OCI-LY7 (cell line): ENCODE results near the gene ZNF148. TPM values are rescaled to one million over a fixed set of nuclear protein-coding genes. Genes with fewer than 3 reads are reported as not detected.

ENCODE experiments used
- BruUV-seq: library from RNA; stranded (reverse); fragments of 400-500 nt; replicated peaks from 2 replicates; lab custom pipeline; 2021; lab: Mats Ljungman, UMichigan
- CTCF ChIA-PET: fragments of 300-600 bp; sonication (Branson Sonifier 250); formaldehyde crosslinking; loops from one replicate; lab custom pipeline; 2022; ENCODE audit warnings: antibody characterized with exemption; ENCODE audit not compliant: unreplicated experiment; lab: Charles Lee
- POLR2A ChIA-PET: fragments of 300-600 bp; sonication (Branson Sonifier 250); formaldehyde crosslinking; loops from one replicate; lab custom pipeline; 2022; ENCODE audit warnings: antibody characterized with exemption; lab: Charles Lee
- DNase-seq: peaks from one replicate; pipeline ENCODE4 v3.0.0-alpha.2; 2015; ENCODE audit warnings: low spot score
- H2AFZ ChIP-seq: fragments of 200-600 bp; sonication (generic), shearing (Covaris generic); 2 replicates; pipeline ENCODE4 v1.6.1; 2014; ENCODE audit warnings: mild to moderate bottlenecking, antibody characterized with exemption, low read length, moderate library complexity
- H3K27ac ChIP-seq: fragments of 200-600 bp; sonication (generic); 2 replicates; pipeline ENCODE4 v1.5.1; 2014; ENCODE audit warnings: mixed run types, low read depth, mild to moderate bottlenecking, moderate library complexity, low read length, inconsistent platforms; ENCODE audit not compliant: poor library complexity, severe bottlenecking
- H3K36me3 ChIP-seq: fragments of 200-600 bp; sonication (generic); 2 replicates; pipeline ENCODE4 v1.6.1; 2014; ENCODE audit warnings: mild to moderate bottlenecking, antibody characterized with exemption, low read length, moderate library complexity, mixed read lengths; ENCODE audit not compliant: insufficient read depth
- H3K4me1 ChIP-seq: fragments of 200-600 bp; sonication (generic); 2 replicates; pipeline ENCODE4 v1.5.1; 2014; ENCODE audit warnings: mild to moderate bottlenecking, low read length; ENCODE audit not compliant: insufficient read depth, poor library complexity, severe bottlenecking
- H3K4me2 ChIP-seq: fragments of 200-600 bp; sonication (generic); 2 replicates; pipeline ENCODE4 v1.6.1; 2014; ENCODE audit warnings: mild to moderate bottlenecking, low read length
- H3K4me3 ChIP-seq: fragments of 200-600 bp; sonication (generic); 2 replicates; pipeline ENCODE4 v1.5.1; 2014; ENCODE audit warnings: mild to moderate bottlenecking, low read depth, low read length; ENCODE audit not compliant: poor library complexity, severe bottlenecking
- H3K79me2 ChIP-seq: fragments of 200-600 bp; sonication (generic); 2 replicates; pipeline ENCODE4 v1.6.1; 2016; ENCODE audit warnings: low read depth, mild to moderate bottlenecking, low read length, moderate library complexity, mixed read lengths; ENCODE audit not compliant: insufficient read depth
- H3K9me2 ChIP-seq: fragments of 200-600 bp; sonication (generic); 2 replicates; pipeline ENCODE4 v1.6.1; 2016; ENCODE audit warnings: mild to moderate bottlenecking, low read length, mixed read lengths; ENCODE audit not compliant: insufficient read depth
- H3K9me3 ChIP-seq: fragments of 200-600 bp; sonication (generic); 2 replicates; pipeline ENCODE4 v1.6.1; 2014; ENCODE audit warnings: mild to moderate bottlenecking, mixed run types, low read length, mixed read lengths
- H4K20me1 ChIP-seq: fragments of 200-600 bp; sonication (generic); 2 replicates; pipeline ENCODE4 v1.6.1; 2014; ENCODE audit warnings: mild to moderate bottlenecking, antibody characterized with exemption, low read length, moderate library complexity, mixed read lengths; ENCODE audit not compliant: insufficient read depth
- CTCF ChIP-seq: fragments of 200-600 bp; sonication (generic); conservative IDR thresholded peaks from 2 replicates; pipeline ENCODE4 v1.5.1; 2014; ENCODE audit warnings: mild to moderate bottlenecking, antibody characterized with exemption, low read length, moderate library complexity, mixed read lengths
- EZH2phosphoT487 ChIP-seq: fragments of 200-600 bp; sonication (generic); IDR thresholded peaks from 2 replicates; pipeline ENCODE4 v1.6.1; 2018; ENCODE audit warnings: low read depth, borderline replicate concordance, mild to moderate bottlenecking, mixed run types, antibody characterized with exemption, low read length, moderate library complexity, mixed read lengths
- intact Hi-C: fragments of 100-400 bp; cut with micrococcal nuclease; formaldehyde crosslinking; loops from one replicate; pipeline ENCODE4 v1.10.0; 2022; ENCODE audit not compliant: unreplicated experiment
- total RNA-seq, 2 experiments: library from RNA; depleted of rRNA in 1 of 2; stranded (reverse); fragments of >200 nt in 1 of 2; shearing (Covaris generic) in 1 of 2; gene quantifications; 2 replicates each; pipeline ENCODE4 v1.2.3, GENCODE V29; 2014 to 2022

ZNF148 gene
- total RNA-seq, 2 experiments from 2014 or later = 19.8 to 35.4 TPM

- intact Hi-C loops = no loop called here
- Histone ChIP-seq H3K27ac (no peak overlapping the region), H3K4me3 (no peak overlapping the region), H3K9me3 (no peaks in the 10 kb centered on the region), H3K4me2 (no peak overlapping the region), H4K20me1 (no peaks in the 10 kb centered on the region), H2AFZ (no peak overlapping the region), H3K4me1 (no peaks in the 10 kb centered on the region), H3K9me2 (no peaks in the 10 kb centered on the region), H3K79me2 (no peaks in the 10 kb centered on the region), H3K36me3 (peaks cover 13% of the 10 kb centered on the region; the same call in 1 of the 2 replicates)
- POLR2A ChIA-PET = interaction anchor here (0.9 kb wide), 1 partner anchor 16 kb away, joined by 3 read pairs; no protein-coding TSS in a partner anchor
- DNase-seq = no peak
- CTCF ChIA-PET = no interaction called here
- no TSS peak for BruUV-seq
- TF ChIP-seq CTCF = no peak
Observed at GRCh38 chr3:125271127-125271526, 104.0 kb downstream of the ZNF148 start.

DNA sequence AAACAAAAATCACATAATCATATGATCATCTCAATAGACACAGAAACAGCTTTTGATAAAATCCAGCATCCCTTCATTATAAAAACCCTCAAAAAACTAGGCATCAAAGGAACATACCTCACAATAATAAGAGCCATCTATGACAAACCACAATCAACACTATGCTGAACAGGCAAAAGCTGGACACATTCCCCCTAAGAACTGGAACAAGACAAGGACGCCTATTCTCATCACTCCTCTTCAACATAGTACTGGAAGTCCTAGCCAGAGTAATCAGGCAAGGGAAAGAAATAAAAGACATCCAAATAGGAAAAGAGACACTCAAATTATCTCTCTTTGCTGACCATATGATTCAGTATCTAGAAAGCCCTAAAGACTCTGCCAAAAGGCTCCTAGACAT, 107.7 kb downstream of the ZNF148 start:
- H3K9me2 ChIP-seq = no peaks in the 10 kb centered on the region
- H4K20me1 ChIP-seq = no peaks in the 10 kb centered on the region
- no peak overlapping the region for H3K27ac ChIP-seq
- no peaks in the 10 kb centered on the region for H3K4me1 ChIP-seq
- no TSS peak for BruUV-seq
- no peak for DNase-seq
- POLR2A ChIA-PET = no interaction called here
- peaks cover 10% of the 10 kb centered on the region; the same call in 1 of the 2 replicates for H3K36me3 ChIP-seq
- no peaks in the 10 kb centered on the region for H3K79me2 ChIP-seq
- no peak overlapping the region for H3K4me3 ChIP-seq
- no peaks in the 10 kb centered on the region for H3K9me3 ChIP-seq
- intact Hi-C loops = no loop called here
- CTCF ChIA-PET = no interaction called here
- no peak overlapping the region for H3K4me2 ChIP-seq
- H2AFZ ChIP-seq = no peak overlapping the region
- TF ChIP-seq EZH2phosphoT487 (no peak), CTCF (no peak)

- TF ChIP-seq EZH2phosphoT487 = no peak
- TF ChIP-seq CTCF = no peak
- CTCF ChIA-PET = no interaction called here
- Histone ChIP-seq H3K4me1 (no peaks in the 10 kb centered on the region), H2AFZ (no peak overlapping the region), H3K9me3 (no peaks in the 10 kb centered on the region), H3K36me3 (peaks cover 10% of the 10 kb centered on the region; the same call in 1 of the 2 replicates), H3K4me2 (no peak overlapping the region), H3K9me2 (no peaks in the 10 kb centered on the region), H3K27ac (no peak overlapping the region), H3K4me3 (no peak overlapping the region), H3K79me2 (no peaks in the 10 kb centered on the region), H4K20me1 (no peaks in the 10 kb centered on the region)
- no peak for DNase-seq
- intact Hi-C loops = no loop called here
- no TSS peak for BruUV-seq
- POLR2A ChIA-PET = no interaction called here
Observed at GRCh38 chr3:125266971-125267370, 108.2 kb downstream of the ZNF148 start.
